ENCODE data around the gene SNED1.

SNED1 gene

DNA sequence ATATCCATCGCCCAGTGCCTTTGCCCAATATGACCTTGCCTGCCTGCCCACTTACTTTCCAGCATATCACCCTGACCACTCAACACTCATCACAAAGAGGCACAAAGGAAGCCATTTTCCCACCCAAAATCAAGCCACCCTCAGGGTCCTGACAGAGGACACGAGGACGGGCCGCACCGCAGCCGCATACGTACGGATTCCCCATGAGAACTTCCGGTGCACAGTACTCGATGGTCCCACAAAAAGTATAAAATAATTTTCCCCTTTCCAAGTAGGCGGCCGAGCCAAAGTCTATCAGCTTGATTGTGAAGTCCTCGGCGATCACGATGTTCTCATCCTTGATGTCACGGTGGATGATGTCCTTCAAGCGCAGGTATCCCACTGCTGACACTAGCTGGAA, 113.6 kb downstream of the SNED1 start:
- Histone ChIP-seq H3K4me3 (ENCODE audit: low read length, poor library complexity, severe bottlenecking) (no peak overlapping the region), H3K27me3 (ENCODE audit: insufficient read depth, low read length, poor library complexity, severe bottlenecking) (no peaks in the 10 kb centered on the region), H3F3A (ENCODE audit: low read depth) (no peaks in the 10 kb centered on the region), H3K4me1 (ENCODE audit: insufficient read depth, low read length, poor library complexity, severe bottlenecking) (no peaks in the 10 kb centered on the region), H4K20me1 (ENCODE audit: insufficient read depth, low read length, poor library complexity, severe bottlenecking) (no peaks in the 10 kb centered on the region), H3K9ac (ENCODE audit: low read depth, low read length, poor library complexity, severe bottlenecking) (no peak overlapping the region), H3K36me3 (ENCODE audit: insufficient read depth, low read length) (peaks cover 39% of the 10 kb centered on the region; the same call in 1 of the 2 replicates), H3K9me2 (replicated peaks; ENCODE audit: low read depth, low read length) (no peaks in the 10 kb centered on the region), H3K79me2 (ENCODE audit: insufficient read depth, low read length) (no peaks in the 10 kb centered on the region), H2AFZ (ENCODE audit: low read length) (no peak overlapping the region), H3K9me3 (ENCODE audit: insufficient read depth, low read depth, low read length) (no peaks in the 10 kb centered on the region), H3K4me2 (ENCODE audit: low read depth, low read length, poor library complexity, severe bottlenecking) (no peak overlapping the region)
- no peak for TF ChIP-seq CTCF (conservative IDR thresholded peaks at IDR 0.05; ENCODE audit: low read length)
- no peak for TF ChIP-seq EZH2phosphoT487 (IDR thresholded peaks at IDR 0.05; ENCODE audit: borderline replicate concordance)

DNA sequence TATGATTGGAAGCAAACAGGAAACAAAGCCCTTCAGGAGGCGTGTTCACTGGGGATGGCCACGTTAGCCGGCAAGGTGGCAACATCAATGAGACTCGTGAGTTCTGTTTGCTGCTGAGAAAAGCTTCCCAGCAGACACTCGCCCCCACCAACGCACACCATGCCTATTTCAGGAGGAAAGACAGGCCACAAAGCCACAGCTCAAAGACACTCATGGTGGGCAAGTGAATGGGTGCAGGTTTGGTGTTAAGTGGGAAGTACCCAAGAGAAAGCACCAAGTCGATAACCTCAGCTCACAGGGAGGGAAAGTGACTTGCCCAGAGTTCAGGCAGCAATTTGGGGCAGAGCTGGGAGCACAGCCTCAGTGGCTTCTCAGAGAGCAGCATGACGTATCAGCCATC, 114.2 kb downstream of the SNED1 start:
- Histone ChIP-seq H3K36me3 (ENCODE audit: insufficient read depth, low read length) (peaks cover 33% of the 10 kb centered on the region; the same call in 1 of the 2 replicates), H3K4me2 (ENCODE audit: low read depth, low read length, poor library complexity, severe bottlenecking) (no peak overlapping the region), H3K27me3 (ENCODE audit: insufficient read depth, low read length, poor library complexity, severe bottlenecking) (no peaks in the 10 kb centered on the region), H3K79me2 (ENCODE audit: insufficient read depth, low read length) (no peaks in the 10 kb centered on the region), H3K4me3 (ENCODE audit: low read length, poor library complexity, severe bottlenecking) (no peak overlapping the region), H3K9me2 (replicated peaks; ENCODE audit: low read depth, low read length) (no peaks in the 10 kb centered on the region), H3K4me1 (ENCODE audit: insufficient read depth, low read length, poor library complexity, severe bottlenecking) (no peaks in the 10 kb centered on the region), H3K9ac (ENCODE audit: low read depth, low read length, poor library complexity, severe bottlenecking) (no peak overlapping the region), H3F3A (ENCODE audit: low read depth) (no peaks in the 10 kb centered on the region), H4K20me1 (ENCODE audit: insufficient read depth, low read length, poor library complexity, severe bottlenecking) (no peaks in the 10 kb centered on the region), H2AFZ (ENCODE audit: low read length) (no peak overlapping the region), H3K9me3 (ENCODE audit: insufficient read depth, low read depth, low read length) (no peaks in the 10 kb centered on the region)
- TF ChIP-seq CTCF (conservative IDR thresholded peaks at IDR 0.05; ENCODE audit: low read length) = no peak
- TF ChIP-seq EZH2phosphoT487 (IDR thresholded peaks at IDR 0.05; ENCODE audit: borderline replicate concordance) = no peak

DNA sequence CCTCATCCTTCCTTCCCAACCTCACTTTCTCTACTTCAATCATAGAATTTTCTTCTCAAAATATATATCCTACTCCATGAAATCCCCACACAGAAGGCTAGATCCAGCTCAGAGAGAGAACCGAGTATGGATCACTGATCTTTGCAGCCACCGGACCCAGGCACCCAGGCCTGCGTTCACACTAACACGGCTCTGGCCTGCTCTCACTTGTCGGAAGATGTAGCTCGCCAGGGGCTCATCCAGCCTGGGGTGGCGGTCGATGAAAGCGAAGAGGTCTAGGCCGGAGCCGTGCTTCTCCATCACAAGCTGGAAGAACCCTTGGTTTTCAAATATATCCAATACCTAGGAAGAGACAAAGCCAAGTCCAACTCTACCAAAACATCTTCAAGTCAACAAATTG, 116.4 kb downstream of the SNED1 start:
- Histone ChIP-seq H3K9me2 (replicated peaks; ENCODE audit: low read depth, low read length) (no peaks in the 10 kb centered on the region), H3F3A (ENCODE audit: low read depth) (no peaks in the 10 kb centered on the region), H3K36me3 (ENCODE audit: insufficient read depth, low read length) (peaks cover 25% of the 10 kb centered on the region; the same call in 1 of the 2 replicates), H3K79me2 (ENCODE audit: insufficient read depth, low read length) (no peaks in the 10 kb centered on the region), H4K20me1 (ENCODE audit: insufficient read depth, low read length, poor library complexity, severe bottlenecking) (no peaks in the 10 kb centered on the region), H3K4me3 (ENCODE audit: low read length, poor library complexity, severe bottlenecking) (no peak overlapping the region), H3K4me2 (ENCODE audit: low read depth, low read length, poor library complexity, severe bottlenecking) (no peak overlapping the region), H3K9me3 (ENCODE audit: insufficient read depth, low read depth, low read length) (no peaks in the 10 kb centered on the region), H2AFZ (ENCODE audit: low read length) (no peak overlapping the region), H3K9ac (ENCODE audit: low read depth, low read length, poor library complexity, severe bottlenecking) (no peak overlapping the region), H3K27me3 (ENCODE audit: insufficient read depth, low read length, poor library complexity, severe bottlenecking) (no peaks in the 10 kb centered on the region), H3K4me1 (ENCODE audit: insufficient read depth, low read length, poor library complexity, severe bottlenecking) (no peaks in the 10 kb centered on the region)
- TF ChIP-seq CTCF (conservative IDR thresholded peaks at IDR 0.05; ENCODE audit: low read length) (no peak), EZH2phosphoT487 (IDR thresholded peaks at IDR 0.05; ENCODE audit: borderline replicate concordance) (no peak)

Data from Loucy (cell line).